AG04449 (cell line): Measurements from ENCODE around the gene ADCY10.

Experiments used
- CTCF ChIA-PET: fragments of 350-600 bp; formaldehyde crosslinking; extraction: SDS; loops from one replicate; lab custom pipeline; 2021; ENCODE audit warnings: antibody characterized with exemption; lab: Yijun Ruan, JAX
- POLR2A ChIA-PET: fragments of 400-600, 350-600 bp; formaldehyde crosslinking; extraction: SDS; loops from one replicate; lab custom pipeline; 2020; ENCODE audit warnings: antibody characterized with exemption, inconsistent platforms; lab: Yijun Ruan, JAX
- DNase-seq: peaks from one replicate; pipeline ENCODE4 v3.0.0-alpha.2; 2010; ENCODE audit warnings: low read depth, low spot score
- H3K4me3 ChIP-seq: 2 replicates; pipeline ENCODE4 v1.5.1; 2011; ENCODE audit warnings: low read depth, mild to moderate bottlenecking, control low read depth, low read length
- CTCF ChIP-seq: IDR thresholded peaks from one replicate; pipeline ENCODE4 v1.5.1; 2011; ENCODE audit warnings: mild to moderate bottlenecking, moderate library complexity, low read length, control low read depth, inconsistent platforms; ENCODE audit not compliant: insufficient read depth; ENCODE audit errors: missing control alignments

Gene ADCY10

GRCh38 chr1:167795810-167796740 lies 117.9 kb downstream of the ADCY10 start:
- no peak overlapping the region for H3K4me3 ChIP-seq
- no peak for TF ChIP-seq CTCF
- ChIA-PET CTCF (interaction anchor here (1.0 to 1.5 kb wide), 5 partner anchors 12 to 287 kb away, joined by 3 to 7 read pairs (median 3); partner anchors contain the start of gene MPC2), POLR2A (interaction anchor here (0.7 to 1.6 kb wide), 6 partner anchors 9 to 140 kb away, joined by 3 to 7 read pairs (median 5); partner anchors contain the start of genes DCAF6, MPC2 and MPZL1)
- no peak for DNase-seq

GRCh38 chr1:167794043-167794442 lies 119.9 kb downstream of the ADCY10 start:
- CTCF ChIA-PET = interaction anchor here (1.0 kb wide), 2 partner anchors 13 to 288 kb away, joined by 3 read pairs; no protein-coding TSS in a partner anchor
- TF ChIP-seq CTCF = no peak
- no peak overlapping the region for H3K4me3 ChIP-seq
- POLR2A ChIA-PET = no interaction called here
- no peak for DNase-seq

- no peak overlapping the region for H3K4me3 ChIP-seq
- POLR2A ChIA-PET = interaction anchor here (0.9 kb wide), 1 partner anchor 143 kb away, joined by 3 read pairs; no protein-coding TSS in a partner anchor
- CTCF ChIA-PET = interaction anchor here (1.1 to 1.6 kb wide), 6 partner anchors 9 to 77 kb away, joined by 4 to 10 read pairs (median 5); no protein-coding TSS in a partner anchor
- no peak for TF ChIP-seq CTCF
- no peak for DNase-seq
These were observed 121.8 kb downstream of the ADCY10 start for GRCh38 chr1:167792188-167792565.

GRCh38 chr1:167791281-167792187 lies 122.4 kb downstream of the ADCY10 start:
- POLR2A ChIA-PET = interaction anchor here (0.6 to 0.9 kb wide), 2 partner anchors 13 to 144 kb away, joined by 3 to 4 read pairs; no protein-coding TSS in a partner anchor
- peak; percentile 99 for DNase-seq
- TF ChIP-seq CTCF = peak; percentile 7
- H3K4me3 ChIP-seq = no peak overlapping the region
- CTCF ChIA-PET = interaction anchor here (1.1 to 1.6 kb wide), 4 partner anchors 9 to 75 kb away, joined by 4 to 10 read pairs (median 5); no protein-coding TSS in a partner anchor

- no peak for DNase-seq
- CTCF ChIA-PET = interaction anchor here (1.2 to 2.2 kb wide), 2 partner anchors 12 to 18 kb away, joined by 3 to 13 read pairs; no protein-coding TSS in a partner anchor
- H3K4me3 ChIP-seq = no peak overlapping the region
- POLR2A ChIA-PET = interaction anchor here (0.6 kb wide), 1 partner anchor 34 kb away, joined by 3 read pairs; no protein-coding TSS in a partner anchor
- no peak for TF ChIP-seq CTCF
These were observed 123.8 kb downstream of the ADCY10 start for GRCh38 chr1:167790117-167790516.
